Psoas muscle (tissue), 8 donors: ENCODE data around the gene POGZ. TPM values are rescaled to one million over a fixed set of nuclear protein-coding genes. Genes with fewer than 3 reads are reported as not detected.

Experiments used
- ATAC-seq, 4 donors: fragments of 200-7000 bp; cut with Tn5 transposase; one replicate each; pipeline ENCODE4 v1.9.1; 2020; ENCODE audit warnings: moderate library complexity in 3 of 4, mild to moderate bottlenecking in 2 of 4
- DNase-seq, 2 donors: peaks; one replicate each; pipeline ENCODE4 v3.0.0-alpha.2; 2020
- H3K27ac ChIP-seq: fragments of 200-600 bp; one replicate; pipeline ENCODE4 v1.8.0; 2022
- H3K27me3 ChIP-seq, 3 donors: fragments of 200-600 bp in 1 of 3; one replicate each; pipeline versions ENCODE4 v1.6.1 to v1.8.0; 2013 to 2022; ENCODE audit warnings: low read length in 2 of 3, mild to moderate bottlenecking in 2 of 3, moderate library complexity in 1 of 3; ENCODE audit not compliant: insufficient read depth in 3 of 3
- H3K36me3 ChIP-seq, 2 donors: fragments of 200-600 bp in 1 of 2; one replicate each; pipeline versions ENCODE4 v1.6.1 to v1.8.0; 2013 to 2022; ENCODE audit warnings: low read depth in 1 of 2, mild to moderate bottlenecking in 1 of 2, moderate library complexity in 1 of 2; ENCODE audit not compliant: insufficient read depth in 1 of 2
- H3K4me1 ChIP-seq: fragments of 200-600 bp; one replicate; pipeline ENCODE4 v1.8.0; 2022
- H3K4me3 ChIP-seq: fragments of 200-600 bp; one replicate; pipeline ENCODE4 v1.8.0; 2022; ENCODE audit warnings: mild to moderate bottlenecking
- H3K9me3 ChIP-seq: fragments of 200-600 bp; one replicate; pipeline ENCODE4 v1.8.0; 2022
- CTCF ChIP-seq: fragments of 200-600 bp; IDR thresholded peaks from one replicate; pipeline ENCODE4 v1.8.0; 2022; ENCODE audit warnings: antibody characterized with exemption
- WGBS, 3 donors: extraction: QIAGEN DNeasy Blood & Tissue Kit; methylation state at CpG; one replicate each; pipeline versions ENCODE4 v1.1.6 to v1.1.7; 2013; 5-methylcytosine and 5-hydroxymethylcytosine counted together
- intact Hi-C, 2 donors: fragments of 100-400 bp; cut with DNase I; formaldehyde crosslinking; loops; one replicate each; pipeline versions ENCODE4 v1.11.0 to v1.14.2; 2022
- polyA plus RNA-seq, 3 donors: library from polyadenylated mRNA; stranded (reverse); fragments of 200-250 nt; gene quantifications; one replicate each; pipeline ENCODE4 v1.2.3, GENCODE V29; 2013
- total RNA-seq, 4 donors: library from RNA; stranded (reverse); fragmentation: NEBNext Ultra II Directional in 2 of 4; extraction: Animal tissue kit (Norgen Biotek cat#: 25700) in 2 of 4; gene quantifications; one replicate each; pipeline versions ENCODE4 v1.2.1 to v1.2.4, GENCODE V29; 2021 to 2023
- donor health status: healthy with polysubstance abuse.
- donor health status: DM: no; HTN: no; CAD: no; lungs with moderate emphysema.
- donor health status: Bipolar disorder and iron deficiency.
- donor health status: healthy.
- donor health status: DM: yes; HTN: yes; CAD: no.
- donor health status: DM: no; HTN: no; CAD: no.
- donor health status: DM: no; HTN: no; CAD: no.
- donor health status: DM: yes; HTN: yes; CAD: no.

POGZ gene
- total and polyA plus RNA-seq, 7 donors = 6.7 to 45.1 (median 26.5) TPM

GRCh38 chr1:151384584-151384983 is 74.7 kb downstream of the POGZ start:
- WGBS, 3 donors = 69 to 77% (median 70%) methylated on average over 3 of the region's 3 CpGs
- no peak for TF ChIP-seq CTCF
- H3K9me3 ChIP-seq = no peaks in the 10 kb centered on the region
- H3K4me3 ChIP-seq = no peak overlapping the region
- H3K36me3 ChIP-seq = no peaks in the 10 kb centered on the region
- H3K4me1 ChIP-seq = no peaks in the 10 kb centered on the region
- no peak for ATAC-seq
- no peaks in the 10 kb centered on the region for H3K27me3 ChIP-seq
- no peak overlapping the region for H3K27ac ChIP-seq
- DNase-seq = no peak
- intact Hi-C loops = no loop called here

- DNase-seq (no peak), ATAC-seq (no peak)
- no peak for TF ChIP-seq CTCF
- 67 to 70% (median 70%) methylated on average over 3 of the region's 3 CpGs for WGBS, 3 donors
- Histone ChIP-seq H3K27ac (no peak overlapping the region), H3K4me3 (no peak overlapping the region), H3K4me1 (peaks cover 4% of the 10 kb centered on the region), H3K27me3 (no peaks in the 10 kb centered on the region), H3K9me3 (no peaks in the 10 kb centered on the region), H3K36me3 (no peaks in the 10 kb centered on the region)
- intact Hi-C loops = no loop called here
Measured at GRCh38 chr1:151377150-151377884, 82.0 kb downstream of the POGZ start.

- no peak for ATAC-seq
- WGBS, 3 donors = 92 to 97% (median 94%) methylated on average over 14 of the region's 14 CpGs
- intact Hi-C loops = no loop called here
- Histone ChIP-seq H3K4me1 (peaks cover 37% of the 10 kb centered on the region), H3K9me3 (no peaks in the 10 kb centered on the region), H3K27ac (no peak overlapping the region), H3K4me3 (no peak overlapping the region), H3K36me3 (peaks cover 0 to 10% of the 10 kb centered on the region in 2 donors), H3K27me3 (no peaks in the 10 kb centered on the region)
- DNase-seq = no peak
- no peak for TF ChIP-seq CTCF
Measured at GRCh38 chr1:151373196-151373595, 86.1 kb downstream of the POGZ start.

GRCh38 chr1:151372058-151372934 is 87.0 kb downstream of the POGZ start, which contains the start of gene SELENBP1:
Gene SELENBP1 (minus strand): TSS chr1:151372705. CDS start chr1:151372641, 64 bp downstream.
- intact Hi-C loops = no loop called here
- peaks cover 0 to 17% of the 10 kb centered on the region in 2 donors for H3K36me3 ChIP-seq
- peak; percentile 69 to 89 for DNase-seq
- ATAC-seq = peak; percentile 71 to 88 (median 86)
- H3K9me3 ChIP-seq = no peaks in the 10 kb centered on the region
- H3K4me1 ChIP-seq = peaks cover 44% of the 10 kb centered on the region
- peak within 1 kb of the TSS; percentile 73 for H3K27ac ChIP-seq
- H3K27me3 ChIP-seq = no peaks in the 10 kb centered on the region
- H3K4me3 ChIP-seq = peak within 1 kb of the TSS; percentile 76
- 4 to 19% (median 10%) methylated on average over 11 of the region's 11 CpGs for WGBS, 3 donors
- TF ChIP-seq CTCF = no peak
